ENCODE data around the gene ERG. TPM values are rescaled to one million over a fixed set of nuclear protein-coding genes. Genes with fewer than 3 reads are reported as not detected.
A peak's percentile ranks its signal among the peaks of the same experiment; 100 is the strongest.

The ERG gene
- total and polyA plus RNA-seq, 5 donors, result 6.6 to 20.1 (median 16.7) TPM

DNA sequence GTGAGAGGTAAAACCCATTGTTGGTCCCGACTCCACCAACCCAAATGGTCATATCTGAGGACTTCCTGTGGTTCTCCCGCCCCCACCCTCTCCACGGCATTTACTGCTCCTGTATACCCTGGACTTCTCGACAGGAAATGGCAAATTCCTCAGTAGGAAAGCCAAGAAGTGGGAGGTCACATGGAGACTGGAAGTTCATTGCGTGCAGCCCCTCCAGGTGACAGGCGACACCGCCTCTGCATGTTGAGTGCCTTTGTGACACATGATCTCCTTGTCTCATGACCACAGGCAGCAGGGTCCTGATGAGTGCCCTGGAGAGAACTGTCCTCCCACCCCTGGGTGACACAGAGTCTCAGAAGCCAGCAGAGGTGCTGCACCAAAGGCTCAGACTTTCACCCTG lies 24.2 kb downstream of the ERG start:
- Histone ChIP-seq H3K27me3 (ENCODE audit: control insufficient read depth, insufficient read depth) (no peaks in the 10 kb centered on the region), H3K9me3 (ENCODE audit: control insufficient read depth, low read length) (no peaks in the 10 kb centered on the region), H3K4me1 (ENCODE audit: control insufficient read depth, insufficient read depth, low read length) (peaks cover 8% of the 10 kb centered on the region), H3K4me3 (ENCODE audit: low read length) (no peak overlapping the region), H3K27ac (ENCODE audit: low read length) (peak overlapping the region; percentile 30)
- no peak for DNase-seq
- intact Hi-C loops (cut with DNase I), result no loop called here
- WGBS, result 43% methylated on average over 7 of the region's 7 CpGs
- ATAC-seq, result peak in 1 of 2 donors; percentile 56

GRCh38 chr21:38472412-38473108 lies 25.7 kb downstream of the ERG start:
- Histone ChIP-seq H3K27ac (ENCODE audit: low read length) (peak overlapping the region; percentile 36), H3K4me3 (ENCODE audit: low read length) (no peak overlapping the region), H3K9me3 (ENCODE audit: control insufficient read depth, low read length) (no peaks in the 10 kb centered on the region), H3K27me3 (ENCODE audit: control insufficient read depth, insufficient read depth) (no peaks in the 10 kb centered on the region), H3K4me1 (ENCODE audit: control insufficient read depth, insufficient read depth, low read length) (peaks cover 6% of the 10 kb centered on the region)
- intact Hi-C loops (cut with DNase I), result no loop called here
- 51% methylated on average over 23 of the region's 23 CpGs for WGBS
- peak in 2 of 3 donors; percentile 63 for DNase-seq
- no peak for ATAC-seq

GRCh38 chr21:38471766-38472165 lies 26.5 kb downstream of the ERG start:
- ATAC-seq (no peak), DNase-seq (no peak)
- H3K4me3 ChIP-seq (ENCODE audit: low read length), result no peak overlapping the region
- no peaks in the 10 kb centered on the region for H3K9me3 ChIP-seq (ENCODE audit: control insufficient read depth, low read length)
- H3K4me1 ChIP-seq (ENCODE audit: control insufficient read depth, insufficient read depth, low read length), result peaks cover 2% of the 10 kb centered on the region
- WGBS, result 71% methylated on average over 5 of the region's 5 CpGs
- intact Hi-C loops (cut with DNase I), result no loop called here
- no peak overlapping the region for H3K27ac ChIP-seq (ENCODE audit: low read length)
- H3K27me3 ChIP-seq (ENCODE audit: control insufficient read depth, insufficient read depth), result no peaks in the 10 kb centered on the region

GRCh38 chr21:38470755-38471154 lies 27.5 kb downstream of the ERG start:
- H3K4me3 ChIP-seq (ENCODE audit: low read length), result no peak overlapping the region
- no peak for ATAC-seq
- no peak overlapping the region for H3K27ac ChIP-seq (ENCODE audit: low read length)
- WGBS, result 56% methylated on average over 3 of the region's 3 CpGs
- no peaks in the 10 kb centered on the region for H3K27me3 ChIP-seq (ENCODE audit: control insufficient read depth, insufficient read depth)
- DNase-seq, result no peak
- peaks cover 2% of the 10 kb centered on the region for H3K4me1 ChIP-seq (ENCODE audit: control insufficient read depth, insufficient read depth, low read length)
- no peaks in the 10 kb centered on the region for H3K9me3 ChIP-seq (ENCODE audit: control insufficient read depth, low read length)
- intact Hi-C loops (cut with DNase I), result no loop called here

GRCh38 chr21:38469642-38470041 lies 28.6 kb downstream of the ERG start:
- H3K4me1 ChIP-seq (ENCODE audit: control insufficient read depth, insufficient read depth, low read length), result peaks cover 2% of the 10 kb centered on the region
- DNase-seq (no peak), ATAC-seq (no peak)
- H3K27ac ChIP-seq (ENCODE audit: low read length), result no peak overlapping the region
- intact Hi-C loops (cut with DNase I), result no loop called here
- H3K9me3 ChIP-seq (ENCODE audit: control insufficient read depth, low read length), result no peaks in the 10 kb centered on the region
- WGBS, result 62% methylated on average over 1 of the region's 1 CpG
- no peaks in the 10 kb centered on the region for H3K27me3 ChIP-seq (ENCODE audit: control insufficient read depth, insufficient read depth)
- H3K4me3 ChIP-seq (ENCODE audit: low read length), result no peak overlapping the region

DNA sequence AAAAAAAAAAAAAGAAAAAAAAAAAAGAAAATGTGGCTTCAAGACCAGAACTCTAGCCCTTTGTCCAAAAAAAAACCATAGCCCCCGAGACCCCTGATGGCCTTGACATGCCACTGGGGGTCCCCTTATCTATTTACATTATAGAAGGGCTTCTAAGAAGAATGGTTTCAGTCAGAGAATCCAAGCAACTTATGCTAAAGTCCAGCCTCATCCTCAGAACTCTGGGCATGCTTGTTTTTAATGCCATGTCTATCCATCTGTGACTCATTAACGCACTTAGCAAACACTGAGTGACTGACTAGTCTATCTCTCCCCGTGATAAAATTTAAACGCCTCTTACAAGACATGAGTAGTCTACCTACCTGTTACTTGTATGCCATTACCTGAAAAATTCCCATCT lies 29.3 kb downstream of the ERG start:
- peaks cover 2% of the 10 kb centered on the region for H3K4me1 ChIP-seq (ENCODE audit: control insufficient read depth, insufficient read depth, low read length)
- 76% methylated on average over 4 of the region's 4 CpGs for WGBS
- H3K4me3 ChIP-seq (ENCODE audit: low read length), result no peak overlapping the region
- no peak for DNase-seq
- no peak overlapping the region for H3K27ac ChIP-seq (ENCODE audit: low read length)
- no peaks in the 10 kb centered on the region for H3K27me3 ChIP-seq (ENCODE audit: control insufficient read depth, insufficient read depth)
- H3K9me3 ChIP-seq (ENCODE audit: control insufficient read depth, low read length), result no peaks in the 10 kb centered on the region
- ATAC-seq, result no peak
- intact Hi-C loops (cut with DNase I), result no loop called here

DNA sequence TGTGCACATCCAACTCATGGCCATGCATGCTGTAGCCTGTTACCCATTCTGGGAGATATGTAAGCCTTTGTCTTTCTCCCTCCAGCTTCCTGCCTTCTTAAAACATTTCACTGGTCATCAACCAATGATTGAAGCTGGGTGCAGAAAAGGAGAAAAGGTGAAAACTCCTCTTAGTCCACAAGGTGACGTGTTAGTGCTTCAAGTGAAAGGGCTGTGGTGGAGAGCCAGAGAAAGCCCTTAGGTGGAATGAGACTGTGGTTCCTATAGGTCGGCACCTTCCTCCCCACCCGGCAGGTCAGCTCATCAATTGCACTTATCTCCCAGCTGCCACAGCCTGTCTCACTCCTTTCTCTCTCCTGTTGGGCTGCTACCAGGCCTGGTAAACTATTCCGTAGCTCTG lies 30.4 kb downstream of the ERG start:
- peaks cover 2% of the 10 kb centered on the region for H3K4me1 ChIP-seq (ENCODE audit: control insufficient read depth, insufficient read depth, low read length)
- ATAC-seq, result no peak
- no peak overlapping the region for H3K27ac ChIP-seq (ENCODE audit: low read length)
- intact Hi-C loops (cut with DNase I), result no loop called here
- H3K9me3 ChIP-seq (ENCODE audit: control insufficient read depth, low read length), result no peaks in the 10 kb centered on the region
- no peak for DNase-seq
- no peak overlapping the region for H3K4me3 ChIP-seq (ENCODE audit: low read length)
- WGBS, result 66% methylated on average over 4 of the region's 4 CpGs
- H3K27me3 ChIP-seq (ENCODE audit: control insufficient read depth, insufficient read depth), result no peaks in the 10 kb centered on the region

GRCh38 chr21:38467374-38467773 lies 30.9 kb downstream of the ERG start:
- DNase-seq, result no peak
- Histone ChIP-seq H3K4me1 (ENCODE audit: control insufficient read depth, insufficient read depth, low read length) (peaks cover under 1% of the 10 kb centered on the region), H3K9me3 (ENCODE audit: control insufficient read depth, low read length) (no peaks in the 10 kb centered on the region), H3K27ac (ENCODE audit: low read length) (no peak overlapping the region), H3K27me3 (ENCODE audit: control insufficient read depth, insufficient read depth) (no peaks in the 10 kb centered on the region), H3K4me3 (ENCODE audit: low read length) (no peak overlapping the region)
- 67% methylated on average over 4 of the region's 4 CpGs for WGBS
- ATAC-seq, result no peak
- intact Hi-C loops (cut with DNase I), result no loop called here

GRCh38 chr21:38460171-38460742 lies 38.0 kb downstream of the ERG start:
- Histone ChIP-seq H3K27me3 (ENCODE audit: control insufficient read depth, insufficient read depth) (no peaks in the 10 kb centered on the region), H3K9me3 (ENCODE audit: control insufficient read depth, low read length) (no peaks in the 10 kb centered on the region), H3K27ac (ENCODE audit: low read length) (peak overlapping the region; percentile 70), H3K4me1 (ENCODE audit: control insufficient read depth, insufficient read depth, low read length) (peaks cover 4% of the 10 kb centered on the region), H3K4me3 (ENCODE audit: low read length) (no peak overlapping the region)
- DNase-seq (peak in 1 of 3 donors; percentile 33), ATAC-seq (peak; percentile 74 to 90)
- WGBS, result 61% methylated on average over 6 of the region's 6 CpGs
- intact Hi-C loops (cut with DNase I), result no loop called here

GRCh38 chr21:38459490-38459889 lies 38.8 kb downstream of the ERG start:
- WGBS, result 95% methylated on average over 1 of the region's 1 CpG
- Histone ChIP-seq H3K27me3 (ENCODE audit: control insufficient read depth, insufficient read depth) (no peaks in the 10 kb centered on the region), H3K27ac (ENCODE audit: low read length) (no peak overlapping the region), H3K4me1 (ENCODE audit: control insufficient read depth, insufficient read depth, low read length) (peaks cover 4% of the 10 kb centered on the region), H3K9me3 (ENCODE audit: control insufficient read depth, low read length) (no peaks in the 10 kb centered on the region), H3K4me3 (ENCODE audit: low read length) (no peak overlapping the region)
- intact Hi-C loops (cut with DNase I), result no loop called here
- ATAC-seq (no peak), DNase-seq (no peak)

GRCh38 chr21:38455403-38455802 lies 42.9 kb downstream of the ERG start:
- Histone ChIP-seq H3K4me1 (ENCODE audit: control insufficient read depth, insufficient read depth, low read length) (peaks cover 4% of the 10 kb centered on the region), H3K27me3 (ENCODE audit: control insufficient read depth, insufficient read depth) (no peaks in the 10 kb centered on the region), H3K4me3 (ENCODE audit: low read length) (no peak overlapping the region), H3K9me3 (ENCODE audit: control insufficient read depth, low read length) (no peaks in the 10 kb centered on the region), H3K27ac (ENCODE audit: low read length) (no peak overlapping the region)
- DNase-seq (no peak), ATAC-seq (no peak)
- intact Hi-C loops (cut with DNase I), result no loop called here
- WGBS, result 41% methylated on average over 4 of the region's 4 CpGs
